HUES6 (cell line): ENCODE measurements around the gene BCR.

ENCODE experiments used
- H3K27ac ChIP-seq: 2 replicates; pipeline ENCODE4 v1.7.0; 2013; ENCODE audit warnings: low read depth, mild to moderate bottlenecking, low read length, inconsistent platforms
- H3K27me3 ChIP-seq: 2 replicates; pipeline ENCODE4 v1.6.1; 2013; ENCODE audit warnings: low read length; ENCODE audit not compliant: control insufficient read depth, insufficient read depth
- H3K36me3 ChIP-seq: 2 replicates; pipeline ENCODE4 v1.6.1; 2013; ENCODE audit warnings: low read length; ENCODE audit not compliant: control insufficient read depth, insufficient read depth
- H3K4me1 ChIP-seq: 2 replicates; pipeline ENCODE4 v1.6.1; 2013; ENCODE audit warnings: low read length; ENCODE audit not compliant: control insufficient read depth, insufficient read depth
- H3K4me3 ChIP-seq: 2 replicates; pipeline ENCODE4 v1.5.1; 2013; ENCODE audit warnings: low read depth, low read length
- H3K9ac ChIP-seq: one replicate; pipeline ENCODE4 v1.6.1; 2013; ENCODE audit warnings: mild to moderate bottlenecking, low read length
- H3K9me3 ChIP-seq: 2 replicates; pipeline ENCODE4 v1.6.1; 2013; ENCODE audit warnings: low read depth, low read length; ENCODE audit not compliant: control insufficient read depth, insufficient read depth

The BCR gene

DNA sequence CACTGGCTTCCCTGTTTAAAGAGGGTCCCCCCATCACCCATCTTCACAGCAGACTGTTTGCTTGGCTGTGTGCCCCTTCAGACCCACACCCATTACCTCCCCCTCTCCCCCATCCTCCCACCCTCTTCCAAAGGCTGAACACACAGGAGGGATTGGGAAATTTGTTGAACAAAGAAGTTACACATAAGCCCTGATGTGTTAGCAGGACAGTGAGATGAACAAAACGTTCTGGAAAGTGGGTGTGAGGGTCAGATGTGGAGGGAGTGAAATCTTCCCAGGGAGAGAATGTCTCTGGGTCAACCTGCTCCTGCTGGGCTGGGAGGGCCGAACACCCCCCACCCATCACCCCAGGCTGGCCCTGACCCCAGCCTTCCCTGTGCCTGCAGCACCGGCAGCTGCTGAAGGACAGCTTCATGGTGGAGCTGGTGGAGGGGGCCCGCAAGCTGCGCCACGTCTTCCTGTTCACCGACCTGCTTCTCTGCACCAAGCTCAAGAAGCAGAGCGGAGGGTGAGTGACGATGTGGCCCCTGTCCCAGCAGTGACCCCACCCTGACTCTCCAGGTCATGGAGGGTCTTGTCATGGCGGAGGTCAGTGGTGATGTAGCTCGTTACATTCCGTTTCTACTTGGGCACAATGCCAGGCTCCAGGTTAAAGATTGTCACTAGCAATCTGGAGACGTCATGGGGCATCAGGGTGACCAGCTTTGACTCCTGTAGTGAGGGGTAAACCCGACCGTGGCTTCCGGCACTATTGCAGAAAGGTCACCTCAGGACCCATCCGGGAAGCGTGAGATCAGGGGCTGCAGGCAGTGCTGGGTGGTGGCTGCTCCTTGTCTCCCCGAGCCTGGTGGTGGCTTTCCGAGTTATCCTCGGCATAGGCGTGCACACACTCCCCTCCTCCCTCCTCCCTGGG lies 103.5 kb downstream of the BCR start:
- Histone ChIP-seq H3K4me3 (no peak overlapping the region), H3K36me3 (peaks cover 91% of the 10 kb centered on the region), H3K27me3 (no peaks in the 10 kb centered on the region), H3K9me3 (no peaks in the 10 kb centered on the region), H3K4me1 (peaks cover 9% of the 10 kb centered on the region; the same call in 1 of the 2 replicates), H3K27ac (no peak overlapping the region), H3K9ac (no peak overlapping the region)

DNA sequence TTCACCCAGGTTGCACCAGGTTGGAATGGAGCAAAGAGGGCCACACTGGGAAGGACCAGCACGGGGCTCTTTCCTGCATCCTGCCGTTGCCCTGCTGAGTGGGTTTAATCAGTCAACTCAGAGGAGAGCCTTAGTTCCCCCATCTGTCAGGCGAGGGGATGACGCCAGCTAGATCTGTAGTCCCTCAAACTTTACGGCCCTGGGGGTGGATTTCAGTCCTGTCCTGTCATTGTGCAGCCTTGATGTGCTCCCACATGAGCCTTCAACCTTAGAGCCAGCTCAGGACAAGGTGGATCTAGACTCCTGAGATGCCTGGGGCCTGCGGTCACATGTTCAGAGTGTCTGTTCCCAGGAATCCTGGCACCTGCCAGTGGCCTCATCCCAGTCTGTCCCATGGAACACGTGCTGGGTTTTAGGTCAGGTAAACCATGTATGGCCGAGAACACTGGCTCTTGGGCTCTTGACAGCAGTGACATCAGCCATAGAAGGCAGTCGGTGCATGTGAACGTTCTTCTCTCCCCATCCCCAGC lies 104.3 kb downstream of the BCR start:
- Histone ChIP-seq H3K36me3 (peaks cover 91% of the 10 kb centered on the region), H3K4me3 (no peak overlapping the region), H3K9ac (no peak overlapping the region), H3K9me3 (no peaks in the 10 kb centered on the region), H3K27ac (no peak overlapping the region), H3K4me1 (peaks cover 9% of the 10 kb centered on the region; the same call in 1 of the 2 replicates), H3K27me3 (no peaks in the 10 kb centered on the region)

DNA sequence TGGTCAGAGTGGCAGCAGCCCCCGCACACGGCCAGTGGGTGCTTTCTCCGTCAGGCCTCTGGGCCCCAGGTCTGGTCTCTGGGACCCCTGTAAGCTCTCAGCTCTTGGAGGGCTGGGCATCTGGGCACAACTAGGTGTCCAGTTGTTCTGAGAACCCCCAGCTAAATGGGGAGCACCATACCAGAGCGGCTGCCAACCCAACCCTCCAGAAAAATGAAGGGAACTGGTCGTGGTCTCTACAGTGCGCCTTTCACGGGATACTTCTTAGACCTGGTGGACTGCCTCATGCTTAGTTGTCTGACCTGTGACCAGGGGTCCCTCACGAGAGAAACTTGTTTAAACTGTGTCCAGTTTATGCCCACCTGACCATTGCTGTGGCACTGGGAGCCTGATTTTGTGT lies 104.9 kb downstream of the BCR start:
- Histone ChIP-seq H3K9ac (no peak overlapping the region), H3K36me3 (peaks cover 91% of the 10 kb centered on the region), H3K27me3 (no peaks in the 10 kb centered on the region), H3K4me1 (peaks cover 9% of the 10 kb centered on the region; the same call in 1 of the 2 replicates), H3K9me3 (no peaks in the 10 kb centered on the region), H3K4me3 (no peak overlapping the region), H3K27ac (no peak overlapping the region)

DNA sequence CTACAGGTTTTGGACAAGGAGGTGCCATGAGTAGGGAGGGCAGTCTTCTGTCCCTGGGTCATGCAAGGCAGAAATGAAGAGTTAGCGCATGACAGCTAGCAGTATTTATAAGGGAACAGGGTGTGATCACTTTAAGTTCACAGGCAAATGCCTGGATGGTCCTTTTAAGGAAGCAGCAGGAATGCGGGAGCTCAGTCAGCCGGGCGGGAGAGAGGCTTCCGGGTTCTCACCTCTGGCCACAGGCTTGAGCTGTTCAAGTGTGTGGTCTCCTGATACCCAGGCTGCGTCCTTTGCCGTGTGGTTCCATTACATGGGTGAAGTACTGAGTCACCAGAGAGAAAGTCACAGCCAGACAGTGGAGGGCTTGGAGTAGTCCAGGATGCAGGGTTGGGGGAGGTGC lies 105.4 kb downstream of the BCR start:
- H3K9me3 ChIP-seq, result no peaks in the 10 kb centered on the region
- no peak overlapping the region for H3K27ac ChIP-seq
- no peak overlapping the region for H3K4me3 ChIP-seq
- no peak overlapping the region for H3K9ac ChIP-seq
- peaks cover 9% of the 10 kb centered on the region; the same call in 1 of the 2 replicates for H3K4me1 ChIP-seq
- no peaks in the 10 kb centered on the region for H3K27me3 ChIP-seq
- H3K36me3 ChIP-seq, result peaks cover 91% of the 10 kb centered on the region

DNA sequence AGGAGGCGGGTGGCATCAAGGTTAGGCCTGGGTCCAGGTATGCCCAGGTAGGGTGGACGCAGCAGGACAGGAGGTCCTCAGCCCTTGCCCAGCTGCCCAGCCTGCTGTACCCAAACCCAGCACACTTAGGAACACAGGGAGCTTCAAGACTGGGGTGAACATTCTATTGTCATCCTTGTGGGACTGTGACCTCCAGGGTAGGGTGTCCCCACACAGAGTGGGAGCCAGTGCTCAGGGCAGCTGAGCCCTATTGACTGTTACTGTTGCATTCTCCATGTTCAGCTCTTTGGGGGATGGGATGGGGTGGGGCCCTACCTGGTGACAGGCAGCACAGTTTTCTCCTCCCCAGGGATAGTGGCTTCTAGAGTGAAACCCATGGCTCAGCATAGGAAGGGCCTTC lies 106.0 kb downstream of the BCR start:
- peaks cover 7% of the 10 kb centered on the region; the same call in 1 of the 2 replicates for H3K4me1 ChIP-seq
- H3K9me3 ChIP-seq, result no peaks in the 10 kb centered on the region
- H3K36me3 ChIP-seq, result peaks cover 92% of the 10 kb centered on the region
- H3K27ac ChIP-seq, result no peak overlapping the region
- no peak overlapping the region for H3K4me3 ChIP-seq
- H3K27me3 ChIP-seq, result no peaks in the 10 kb centered on the region
- no peak overlapping the region for H3K9ac ChIP-seq

DNA sequence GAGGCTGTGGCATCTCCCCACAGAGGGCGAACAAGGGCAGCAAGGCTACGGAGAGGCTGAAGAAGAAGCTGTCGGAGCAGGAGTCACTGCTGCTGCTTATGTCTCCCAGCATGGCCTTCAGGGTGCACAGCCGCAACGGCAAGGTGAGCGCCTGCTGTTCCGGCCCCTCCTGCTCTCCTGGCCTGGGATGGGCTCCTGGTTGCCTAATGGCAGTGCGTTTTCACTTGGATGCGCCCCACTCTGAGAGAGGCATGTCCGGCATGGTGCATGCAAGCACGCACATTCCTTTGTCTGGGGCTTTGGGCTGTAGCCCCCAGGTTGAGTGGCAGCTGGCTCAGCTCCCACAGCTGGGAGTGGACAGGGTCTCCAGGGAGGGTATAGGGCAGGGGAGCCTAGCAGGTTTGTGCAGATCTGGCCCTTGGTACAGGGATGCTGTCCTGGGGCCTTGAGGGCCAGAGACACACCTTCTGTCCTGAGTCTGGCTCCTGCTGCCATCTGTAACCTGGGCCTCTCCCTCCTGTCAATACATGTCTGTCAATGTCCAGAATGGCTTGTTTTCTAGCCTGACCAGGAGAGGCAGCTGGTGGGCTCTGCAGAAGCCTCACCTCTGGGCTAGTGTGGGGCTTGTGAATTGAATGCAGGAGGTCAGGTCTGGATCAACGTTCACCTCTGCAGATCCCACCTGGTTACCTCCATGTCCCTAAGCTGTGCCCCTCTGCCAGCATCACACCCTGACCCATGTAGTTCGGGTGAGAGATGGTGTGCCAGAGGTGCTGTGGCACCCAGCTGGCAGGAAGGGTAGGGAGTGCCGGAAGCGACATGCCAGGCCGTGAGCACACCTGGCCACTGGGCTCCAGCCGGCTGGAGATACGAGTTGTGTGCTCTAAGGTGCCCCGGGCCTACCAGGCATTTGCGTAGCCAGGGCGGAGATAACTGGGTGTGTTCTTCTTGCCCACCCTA lies 107.1 kb downstream of the BCR start:
- H3K27me3 ChIP-seq, result no peaks in the 10 kb centered on the region
- no peaks in the 10 kb centered on the region for H3K9me3 ChIP-seq
- no peak overlapping the region for H3K4me3 ChIP-seq
- no peaks in the 10 kb centered on the region for H3K4me1 ChIP-seq
- H3K36me3 ChIP-seq, result peaks cover 98% of the 10 kb centered on the region
- no peak overlapping the region for H3K27ac ChIP-seq
- H3K9ac ChIP-seq, result no peak overlapping the region

DNA sequence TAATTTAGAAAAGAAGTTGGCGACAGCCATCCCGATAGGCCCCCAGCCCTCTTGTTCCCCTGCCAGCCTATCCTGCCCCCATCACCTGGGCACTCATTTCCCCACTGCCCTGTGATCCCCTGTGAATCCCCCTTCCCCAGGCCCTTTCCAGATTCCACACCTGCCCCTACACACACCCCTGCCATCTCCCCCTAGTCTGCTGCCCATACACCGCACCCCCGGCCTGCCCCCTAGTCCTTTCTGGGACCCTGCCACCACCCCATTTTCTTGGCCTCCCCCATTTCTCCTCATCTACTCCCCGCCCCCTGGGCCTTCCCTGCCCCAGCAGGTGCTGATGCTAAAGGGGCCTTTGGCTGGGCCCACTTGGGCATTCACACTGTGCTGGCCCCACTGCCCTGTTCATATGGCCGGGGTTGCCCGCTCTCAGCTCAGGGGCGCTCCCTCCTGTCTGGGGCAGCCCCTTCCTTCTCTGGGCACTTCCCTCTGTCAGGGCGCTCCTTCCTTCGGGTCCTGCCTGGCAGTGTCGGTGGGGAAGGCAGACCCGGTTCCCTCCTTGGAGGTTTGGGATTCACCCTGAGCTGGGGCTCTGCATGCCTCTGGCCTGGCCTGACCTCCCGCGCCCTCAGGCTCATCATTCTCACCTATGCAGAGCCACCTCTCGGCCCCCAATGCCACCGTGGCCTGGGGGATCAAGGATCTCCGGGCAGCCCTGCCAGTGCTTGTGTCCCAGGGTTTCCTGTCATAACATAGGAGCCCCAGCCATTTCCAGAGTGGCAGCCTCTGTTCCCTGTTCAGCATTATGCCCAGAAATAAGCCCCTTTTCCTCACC lies 108.2 kb downstream of the BCR start:
- H3K9ac ChIP-seq, result no peak overlapping the region
- H3K27ac ChIP-seq, result no peak overlapping the region
- H3K4me1 ChIP-seq, result no peaks in the 10 kb centered on the region
- H3K27me3 ChIP-seq, result no peaks in the 10 kb centered on the region
- peaks cover 98% of the 10 kb centered on the region for H3K36me3 ChIP-seq
- H3K4me3 ChIP-seq, result no peak overlapping the region
- no peaks in the 10 kb centered on the region for H3K9me3 ChIP-seq

DNA sequence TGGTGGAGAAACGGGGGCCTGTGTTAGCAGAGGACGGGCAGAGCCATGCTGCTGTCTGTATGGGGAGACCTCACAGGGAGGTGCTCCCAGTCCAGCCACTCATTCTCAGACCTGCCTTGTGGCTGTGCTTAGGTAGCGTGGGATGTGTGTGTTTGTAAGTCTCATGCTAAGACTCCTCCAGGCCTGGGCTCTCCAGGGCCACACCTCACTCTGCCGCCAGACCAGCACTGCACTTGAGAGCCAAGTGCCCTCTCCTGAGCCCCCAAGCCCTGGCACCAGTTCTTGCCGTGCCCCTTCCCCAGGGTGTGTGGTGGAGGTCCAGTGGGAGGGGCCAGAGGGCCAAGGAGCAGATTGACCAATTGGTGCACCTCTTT lies 108.8 kb downstream of the BCR start:
- H3K4me3 ChIP-seq, result no peak overlapping the region
- no peak overlapping the region for H3K9ac ChIP-seq
- H3K27me3 ChIP-seq, result no peaks in the 10 kb centered on the region
- H3K36me3 ChIP-seq, result peaks cover 98% of the 10 kb centered on the region
- no peaks in the 10 kb centered on the region for H3K4me1 ChIP-seq
- H3K9me3 ChIP-seq, result no peaks in the 10 kb centered on the region
- no peak overlapping the region for H3K27ac ChIP-seq

DNA sequence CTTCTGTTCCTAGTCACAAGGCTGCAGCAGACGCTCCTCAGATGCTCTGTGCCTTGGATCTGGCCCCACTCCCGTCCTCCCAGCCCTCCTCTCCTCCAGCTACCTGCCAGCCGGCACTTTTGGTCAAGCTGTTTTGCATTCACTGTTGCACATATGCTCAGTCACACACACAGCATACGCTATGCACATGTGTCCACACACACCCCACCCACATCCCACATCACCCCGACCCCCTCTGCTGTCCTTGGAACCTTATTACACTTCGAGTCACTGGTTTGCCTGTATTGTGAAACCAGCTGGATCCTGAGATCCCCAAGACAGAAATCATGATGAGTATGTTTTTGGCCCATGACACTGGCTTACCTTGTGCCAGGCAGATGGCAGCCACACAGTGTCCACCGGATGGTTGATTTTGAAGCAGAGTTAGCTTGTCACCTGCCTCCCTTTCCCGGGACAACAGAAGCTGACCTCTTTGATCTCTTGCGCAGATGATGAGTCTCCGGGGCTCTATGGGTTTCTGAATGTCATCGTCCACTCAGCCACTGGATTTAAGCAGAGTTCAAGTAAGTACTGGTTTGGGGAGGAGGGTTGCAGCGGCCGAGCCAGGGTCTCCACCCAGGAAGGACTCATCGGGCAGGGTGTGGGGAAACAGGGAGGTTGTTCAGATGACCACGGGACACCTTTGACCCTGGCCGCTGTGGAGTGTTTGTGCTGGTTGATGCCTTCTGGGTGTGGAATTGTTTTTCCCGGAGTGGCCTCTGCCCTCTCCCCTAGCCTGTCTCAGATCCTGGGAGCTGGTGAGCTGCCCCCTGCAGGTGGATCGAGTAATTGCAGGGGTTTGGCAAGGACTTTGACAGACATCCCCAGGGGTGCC lies 109.8 kb downstream of the BCR start:
- H3K9me3 ChIP-seq, result no peaks in the 10 kb centered on the region
- H3K27me3 ChIP-seq, result no peaks in the 10 kb centered on the region
- no peak overlapping the region for H3K27ac ChIP-seq
- H3K36me3 ChIP-seq, result peaks cover 98% of the 10 kb centered on the region
- H3K9ac ChIP-seq, result no peak overlapping the region
- no peak overlapping the region for H3K4me3 ChIP-seq
- H3K4me1 ChIP-seq, result no peaks in the 10 kb centered on the region
